Measurements from ENCODE around the gene EIF3F. TPM values are rescaled to one million over a fixed set of nuclear protein-coding genes. Genes with fewer than 3 reads are reported as not detected.

The EIF3F gene
- total RNA-seq, 2 experiments from 2014 or later: 212 to 222 TPM

DNA sequence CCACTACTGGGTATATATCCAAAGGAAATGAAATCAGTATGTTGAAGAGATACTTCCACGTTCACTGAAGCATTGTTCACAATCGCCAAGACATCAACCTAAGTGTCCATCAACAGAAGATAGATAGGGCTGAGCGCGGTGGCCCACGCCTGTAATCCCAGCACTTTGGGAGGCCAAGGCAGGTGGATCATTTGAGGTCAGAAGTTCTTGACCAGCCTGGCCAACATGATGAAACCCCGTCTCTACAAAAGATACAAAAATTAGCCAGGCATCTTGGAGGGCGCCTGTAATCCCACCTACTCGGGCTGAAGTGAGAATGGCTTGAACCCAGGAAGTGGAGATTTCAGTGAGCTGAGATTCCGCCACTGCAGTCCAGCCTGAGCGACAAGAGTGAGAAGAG lies 12.7 kb downstream of the EIF3F start:
- no peaks in the 10 kb centered on the region for H3K9me3 Mint-ChIP-seq (ENCODE audit: insufficient read depth)
- POLR2A ChIA-PET: no interaction called here

DNA sequence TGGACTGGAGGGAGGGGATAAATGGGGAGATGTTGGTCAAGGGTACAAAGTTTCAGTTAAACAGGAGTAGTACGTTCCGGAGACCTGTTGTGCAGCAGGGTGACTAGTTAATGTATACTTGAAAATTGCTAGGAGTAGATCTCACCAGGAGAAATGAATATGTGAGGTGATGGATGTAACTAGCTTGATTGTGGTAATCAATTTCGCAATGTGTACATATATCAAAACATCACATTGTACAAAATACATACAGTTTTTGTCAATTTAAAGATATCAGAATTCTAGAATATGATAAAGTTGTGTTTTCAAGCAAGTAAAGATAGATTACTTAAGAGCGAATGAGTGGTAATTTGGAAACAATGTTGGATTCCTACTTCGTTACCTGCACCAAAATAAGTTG lies 13.3 kb downstream of the EIF3F start:
- Mint-ChIP-seq H3K27ac (no peak overlapping the region), H3K4me3 (no peak overlapping the region)

More for the DNA sequence above, 12.7 kb downstream of the EIF3F start:
- H3K27me3 Mint-ChIP-seq (ENCODE audit: low read depth): no peaks in the 10 kb centered on the region
- CTCF ChIA-PET: interaction anchor here (1.0 to 1.1 kb wide), 2 partner anchors 13 kb away, joined by 3 to 4 read pairs; partner anchors contain the start of gene EIF3F
- no peak for DNase-seq
- H3K36me3 Mint-ChIP-seq (ENCODE audit: low read depth): peaks cover 38% of the 10 kb centered on the region
- H3K27ac Mint-ChIP-seq: no peak overlapping the region
- H3K4me1 Mint-ChIP-seq (ENCODE audit: low read depth): peaks cover 13% of the 10 kb centered on the region
- H3K4me3 Mint-ChIP-seq: no peak overlapping the region
- ATAC-seq: no peak

DNA sequence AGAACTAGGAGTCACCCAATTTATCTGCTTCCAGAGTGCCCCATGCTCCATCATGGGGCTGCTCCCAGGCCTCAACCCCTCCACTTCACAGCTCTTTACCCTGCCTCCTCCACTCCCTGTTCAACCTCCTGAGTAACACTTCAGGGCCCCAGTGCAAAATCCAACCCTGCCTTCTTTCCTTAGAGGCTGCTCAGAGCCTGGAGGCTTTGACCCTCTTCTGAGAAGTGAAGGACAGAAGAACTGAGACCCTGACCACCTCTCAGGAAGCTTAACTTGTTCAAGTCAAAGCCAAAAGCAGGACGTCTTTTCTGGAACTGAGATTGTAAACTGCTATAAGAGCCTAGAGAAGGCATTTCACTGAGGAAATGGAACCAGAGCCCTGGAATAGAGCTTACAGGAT lies 15.5 kb downstream of the EIF3F start:
- H3K9me3 Mint-ChIP-seq (ENCODE audit: insufficient read depth): no peaks in the 10 kb centered on the region
- H3K4me1 Mint-ChIP-seq (ENCODE audit: low read depth): no peaks in the 10 kb centered on the region
- POLR2A ChIA-PET: no interaction called here
- H3K27me3 Mint-ChIP-seq (ENCODE audit: low read depth): no peaks in the 10 kb centered on the region
- no peak for ATAC-seq
- CTCF ChIA-PET: interaction anchor here (1.2 kb wide), 1 partner anchor 96 kb away, joined by 8 read pairs; no protein-coding TSS in a partner anchor
- DNase-seq: no peak
- H3K36me3 Mint-ChIP-seq (ENCODE audit: low read depth): peaks cover 10% of the 10 kb centered on the region
- H3K4me3 Mint-ChIP-seq: no peak overlapping the region
- peak overlapping the region; percentile 5 for H3K27ac Mint-ChIP-seq

More for the DNA sequence above, 13.3 kb downstream of the EIF3F start:
- H3K36me3 Mint-ChIP-seq (ENCODE audit: low read depth): peaks cover 32% of the 10 kb centered on the region
- POLR2A ChIA-PET: no interaction called here
- peaks cover 7% of the 10 kb centered on the region for H3K4me1 Mint-ChIP-seq (ENCODE audit: low read depth)
- DNase-seq (no peak), ATAC-seq (no peak)
- no peaks in the 10 kb centered on the region for H3K27me3 Mint-ChIP-seq (ENCODE audit: low read depth)
- CTCF ChIA-PET: interaction anchor here (1.1 kb wide), 1 partner anchor 14 kb away, joined by 4 read pairs; the partner anchor contains the start of gene EIF3F
- H3K9me3 Mint-ChIP-seq (ENCODE audit: insufficient read depth): no peaks in the 10 kb centered on the region

DNA sequence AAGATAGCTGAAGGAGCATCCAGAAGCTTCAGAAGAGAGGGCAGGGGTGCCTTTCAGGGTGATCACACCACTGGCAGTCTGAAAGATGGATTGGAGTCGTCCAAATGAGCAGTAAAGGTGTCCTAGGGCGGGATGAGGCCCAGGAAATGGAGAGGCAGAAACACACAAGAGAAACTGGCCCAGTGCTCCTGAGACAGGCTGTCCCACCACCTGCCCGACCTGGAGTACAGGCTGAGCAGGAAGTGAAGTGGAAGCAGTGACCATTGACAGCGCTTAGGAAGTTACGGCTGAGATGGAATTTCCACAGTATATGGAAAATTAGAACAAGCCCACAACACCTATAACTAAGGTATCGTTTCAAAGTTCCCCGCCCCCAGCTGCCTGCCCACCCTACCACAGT lies 16.1 kb downstream of the EIF3F start:
- H3K36me3 Mint-ChIP-seq (ENCODE audit: low read depth): peaks cover 8% of the 10 kb centered on the region
- H3K9me3 Mint-ChIP-seq (ENCODE audit: insufficient read depth): no peaks in the 10 kb centered on the region
- H3K4me1 Mint-ChIP-seq (ENCODE audit: low read depth): no peaks in the 10 kb centered on the region
- no peaks in the 10 kb centered on the region for H3K27me3 Mint-ChIP-seq (ENCODE audit: low read depth)
- ChIA-PET CTCF (interaction anchor here (1.2 kb wide), 1 partner anchor 96 kb away, joined by 8 read pairs; no protein-coding TSS in a partner anchor), POLR2A (no interaction called here)
- DNase-seq (no peak), ATAC-seq (no peak)
- no peak overlapping the region for H3K27ac Mint-ChIP-seq
- no peak overlapping the region for H3K4me3 Mint-ChIP-seq

DNA sequence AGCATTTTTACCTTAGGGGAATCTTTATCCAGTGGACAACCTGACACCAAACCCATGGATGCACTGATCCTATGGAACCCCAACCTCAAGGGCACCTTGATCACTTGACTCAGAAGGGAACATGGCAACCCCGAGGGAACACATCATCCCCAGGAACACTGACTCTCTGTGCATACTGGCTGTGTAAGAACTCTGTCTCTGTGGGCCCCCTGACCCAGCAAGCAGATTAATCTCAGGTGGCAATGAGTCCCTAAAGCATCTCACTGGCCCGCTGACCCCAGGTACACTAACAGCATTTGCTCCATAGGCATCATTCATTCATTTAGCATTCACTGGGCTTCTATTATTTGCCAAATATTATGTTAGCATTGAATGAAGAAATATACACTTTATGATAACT lies 16.9 kb downstream of the EIF3F start:
- Mint-ChIP-seq H3K36me3 (ENCODE audit: low read depth) (peaks cover 5% of the 10 kb centered on the region), H3K27ac (no peak overlapping the region), H3K27me3 (ENCODE audit: low read depth) (no peaks in the 10 kb centered on the region), H3K4me3 (no peak overlapping the region), H3K9me3 (ENCODE audit: insufficient read depth) (no peaks in the 10 kb centered on the region), H3K4me1 (ENCODE audit: low read depth) (no peaks in the 10 kb centered on the region)
- POLR2A ChIA-PET: no interaction called here
- CTCF ChIA-PET: interaction anchor here (1.0 to 1.2 kb wide), 2 partner anchors 87 to 95 kb away, joined by 3 read pairs; no protein-coding TSS in a partner anchor
- ATAC-seq: no peak
- no peak for DNase-seq

DNA sequence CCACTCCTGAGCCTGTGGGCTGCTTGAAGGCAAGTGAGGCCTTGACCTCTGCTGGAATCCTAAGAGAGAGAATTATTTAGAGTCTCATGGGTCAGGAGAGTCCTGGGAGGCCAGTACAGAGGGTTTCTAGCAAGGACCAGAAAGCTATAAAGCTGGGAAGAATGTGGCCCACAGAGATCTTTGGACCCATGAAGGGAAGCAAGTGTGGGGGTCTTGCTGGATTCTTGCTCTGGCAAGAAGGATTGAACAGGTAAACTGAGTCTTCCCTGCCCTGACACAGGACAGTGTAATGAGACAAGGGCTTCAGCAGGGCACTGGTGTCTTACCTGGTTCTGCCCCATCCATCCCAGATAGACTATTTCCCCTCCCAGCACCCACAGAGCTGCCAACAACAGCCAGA lies 18.4 kb downstream of the EIF3F start:
- Mint-ChIP-seq H3K4me1 (ENCODE audit: low read depth) (no peaks in the 10 kb centered on the region), H3K27ac (no peak overlapping the region), H3K27me3 (ENCODE audit: low read depth) (no peaks in the 10 kb centered on the region), H3K36me3 (ENCODE audit: low read depth) (no peaks in the 10 kb centered on the region), H3K4me3 (no peak overlapping the region), H3K9me3 (ENCODE audit: insufficient read depth) (no peaks in the 10 kb centered on the region)
- ATAC-seq (no peak), DNase-seq (no peak)
- POLR2A ChIA-PET: interaction anchor here (0.6 to 1.4 kb wide), 2 partner anchors 9 to 94 kb away, joined by 3 to 5 read pairs; no protein-coding TSS in a partner anchor
- CTCF ChIA-PET: interaction anchor here (0.9 to 4.6 kb wide), 13 partner anchors 11 to 110 kb away, joined by 3 to 152 read pairs (median 5); partner anchors contain the start of gene EIF3F

DNA sequence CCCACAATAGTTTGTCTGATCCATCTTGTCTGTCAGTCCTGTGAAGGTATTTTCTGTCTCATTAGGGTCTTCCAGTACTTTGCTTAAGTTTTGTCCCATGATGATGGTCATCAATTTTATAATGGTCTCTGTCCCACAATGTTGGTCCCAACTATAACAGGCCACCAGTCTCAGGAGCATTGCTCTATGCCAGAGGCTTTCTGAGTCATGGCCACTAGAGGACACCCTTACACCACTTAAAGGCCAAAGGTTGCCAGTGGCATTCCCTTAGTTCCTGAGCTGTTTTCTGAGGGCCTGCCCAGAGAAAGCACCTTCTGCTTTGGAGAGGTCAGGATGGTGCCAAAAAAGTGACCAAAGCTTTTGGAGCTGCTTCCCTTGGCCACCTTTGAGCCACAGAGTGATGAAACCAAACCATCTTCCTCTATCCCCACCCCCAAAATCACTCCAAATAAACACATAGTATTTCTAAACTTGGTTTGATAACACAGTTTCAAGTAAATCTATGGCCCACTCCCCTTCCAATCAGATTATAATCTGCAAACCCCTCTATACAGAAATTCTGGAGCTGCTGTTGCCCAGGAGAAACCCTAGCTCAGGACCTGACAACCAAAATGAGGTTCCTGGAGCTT lies 19.3 kb downstream of the EIF3F start:
- no peaks in the 10 kb centered on the region for H3K9me3 Mint-ChIP-seq (ENCODE audit: insufficient read depth)
- no peaks in the 10 kb centered on the region for H3K27me3 Mint-ChIP-seq (ENCODE audit: low read depth)
- H3K27ac Mint-ChIP-seq: no peak overlapping the region
- ChIA-PET POLR2A (interaction anchor here (1.3 to 1.4 kb wide), 2 partner anchors 55 to 93 kb away, joined by 3 to 5 read pairs; no protein-coding TSS in a partner anchor), CTCF (interaction anchor here (0.8 to 4.6 kb wide), 20 partner anchors 10 to 257 kb away, joined by 3 to 152 read pairs (median 5); partner anchors contain the start of genes EIF3F and LMO1)
- H3K4me3 Mint-ChIP-seq: no peak overlapping the region
- no peaks in the 10 kb centered on the region for H3K4me1 Mint-ChIP-seq (ENCODE audit: low read depth)
- ATAC-seq (peak; percentile 66), DNase-seq (peak; percentile 49)
- no peaks in the 10 kb centered on the region for H3K36me3 Mint-ChIP-seq (ENCODE audit: low read depth)

DNA sequence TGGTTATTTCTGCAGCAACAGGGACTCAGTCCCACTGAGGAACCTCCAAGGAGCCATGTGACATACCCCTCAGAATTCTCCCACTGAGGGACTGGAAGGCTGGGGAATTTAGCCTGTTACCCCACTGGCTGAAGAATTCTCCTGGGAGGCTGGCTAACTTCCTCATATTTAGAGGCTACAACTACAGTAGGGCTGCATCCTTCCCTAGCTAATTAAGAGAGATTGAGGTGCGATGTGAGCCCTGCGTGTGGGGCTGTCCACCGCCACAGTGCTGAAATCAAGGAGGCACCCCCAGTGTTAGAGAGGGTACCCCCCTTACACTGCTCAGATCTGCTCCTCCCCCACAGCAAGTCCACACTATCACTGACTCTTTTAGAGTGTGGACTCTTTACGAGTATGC lies 21.1 kb downstream of the EIF3F start:
- ChIA-PET POLR2A (no interaction called here), CTCF (interaction anchor here (4.6 kb wide), 1 partner anchor 86 kb away, joined by 152 read pairs; no protein-coding TSS in a partner anchor)
- no peaks in the 10 kb centered on the region for H3K36me3 Mint-ChIP-seq (ENCODE audit: low read depth)
- ATAC-seq: no peak
- DNase-seq: no peak
- no peaks in the 10 kb centered on the region for H3K27me3 Mint-ChIP-seq (ENCODE audit: low read depth)
- H3K4me1 Mint-ChIP-seq (ENCODE audit: low read depth): no peaks in the 10 kb centered on the region
- H3K4me3 Mint-ChIP-seq: no peak overlapping the region
- H3K27ac Mint-ChIP-seq: no peak overlapping the region
- H3K9me3 Mint-ChIP-seq (ENCODE audit: insufficient read depth): no peaks in the 10 kb centered on the region

DNA sequence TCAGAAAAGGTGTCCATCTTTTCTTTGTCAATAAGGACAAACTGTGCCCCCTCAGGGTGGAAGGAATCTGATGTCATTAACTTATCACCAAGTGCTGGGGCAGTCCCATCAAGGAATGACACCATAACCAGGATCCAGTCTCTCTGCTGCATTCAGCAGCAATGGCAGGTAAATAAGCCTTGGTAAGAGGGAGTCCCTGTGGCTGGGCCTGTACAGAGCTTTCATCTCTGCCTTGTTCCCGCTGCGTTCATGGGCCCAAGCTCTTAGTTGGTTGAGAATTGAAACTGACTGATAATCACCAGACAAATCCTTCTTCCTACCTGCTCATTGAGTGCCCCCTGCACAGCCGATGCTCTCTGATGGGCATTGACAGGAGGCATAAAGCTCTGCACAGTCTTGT lies 22.7 kb downstream of the EIF3F start:
- POLR2A ChIA-PET: no interaction called here
- Mint-ChIP-seq H3K27ac (no peak overlapping the region), H3K4me3 (no peak overlapping the region), H3K27me3 (ENCODE audit: low read depth) (peaks cover 3% of the 10 kb centered on the region), H3K4me1 (ENCODE audit: low read depth) (no peaks in the 10 kb centered on the region), H3K36me3 (ENCODE audit: low read depth) (no peaks in the 10 kb centered on the region), H3K9me3 (ENCODE audit: insufficient read depth) (no peaks in the 10 kb centered on the region)
- DNase-seq: no peak
- ATAC-seq: no peak
- CTCF ChIA-PET: interaction anchor here (1.7 to 4.6 kb wide), 2 partner anchors 23 to 85 kb away, joined by 8 to 152 read pairs; partner anchors contain the start of gene EIF3F

DNA sequence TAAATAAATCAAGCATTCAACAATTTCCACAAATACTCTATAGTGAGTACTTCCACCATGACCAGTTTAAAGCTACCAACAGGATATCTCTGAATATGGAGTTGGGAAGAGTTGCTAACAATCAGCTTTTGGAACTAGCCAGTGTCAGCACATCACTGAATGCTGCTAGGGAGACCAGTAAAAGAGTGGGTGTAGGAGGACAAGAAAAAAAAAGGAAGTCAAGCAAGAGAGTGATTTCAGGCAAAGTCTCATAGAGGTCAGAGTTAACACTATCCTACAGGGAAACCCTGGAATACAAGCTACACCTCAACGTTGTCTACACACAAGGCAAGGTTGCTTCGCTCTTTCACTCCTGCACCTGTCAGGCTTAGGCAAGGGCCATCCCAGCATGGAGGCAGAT lies 24.2 kb downstream of the EIF3F start:
- Mint-ChIP-seq H3K27ac (no peak overlapping the region), H3K36me3 (ENCODE audit: low read depth) (no peaks in the 10 kb centered on the region), H3K4me3 (no peak overlapping the region), H3K27me3 (ENCODE audit: low read depth) (peaks cover 11% of the 10 kb centered on the region), H3K4me1 (ENCODE audit: low read depth) (no peaks in the 10 kb centered on the region), H3K9me3 (ENCODE audit: insufficient read depth) (no peaks in the 10 kb centered on the region)
- ChIA-PET CTCF (interaction anchor here (1.7 to 1.8 kb wide), 2 partner anchors 22 to 88 kb away, joined by 6 read pairs; no protein-coding TSS in a partner anchor), POLR2A (no interaction called here)
- DNase-seq (no peak), ATAC-seq (no peak)

DNA sequence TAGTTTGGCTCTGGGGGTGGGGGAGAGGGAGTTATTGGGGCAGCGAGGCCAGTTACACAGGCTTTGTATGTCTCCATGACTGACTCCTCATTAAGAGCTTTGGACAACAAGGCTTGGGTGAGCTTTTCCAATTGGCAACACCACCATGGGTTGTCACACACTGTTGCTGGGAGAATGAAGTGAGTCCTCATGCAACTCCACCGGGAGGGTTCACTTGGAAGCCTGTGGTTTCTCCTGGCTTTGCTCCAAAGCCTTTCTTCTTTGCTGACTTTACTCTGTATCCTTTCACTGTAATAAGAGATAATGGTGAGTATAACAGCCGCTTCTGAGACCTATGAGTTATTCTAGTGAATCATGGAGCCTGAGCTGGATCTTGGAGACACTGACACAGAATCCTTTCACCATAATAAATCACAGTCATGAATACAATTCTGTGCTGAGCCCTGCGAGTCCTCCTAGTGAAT lies 24.9 kb downstream of the EIF3F start:
- Mint-ChIP-seq H3K36me3 (ENCODE audit: low read depth) (no peaks in the 10 kb centered on the region), H3K4me3 (no peak overlapping the region), H3K27ac (no peak overlapping the region), H3K27me3 (ENCODE audit: low read depth) (peaks cover 17% of the 10 kb centered on the region), H3K4me1 (ENCODE audit: low read depth) (no peaks in the 10 kb centered on the region), H3K9me3 (ENCODE audit: insufficient read depth) (no peaks in the 10 kb centered on the region)
- DNase-seq (no peak), ATAC-seq (no peak)
- ChIA-PET CTCF (interaction anchor here (0.6 to 1.8 kb wide), 3 partner anchors 21 to 88 kb away, joined by 3 to 6 read pairs (median 6); no protein-coding TSS in a partner anchor), POLR2A (no interaction called here)

DNA sequence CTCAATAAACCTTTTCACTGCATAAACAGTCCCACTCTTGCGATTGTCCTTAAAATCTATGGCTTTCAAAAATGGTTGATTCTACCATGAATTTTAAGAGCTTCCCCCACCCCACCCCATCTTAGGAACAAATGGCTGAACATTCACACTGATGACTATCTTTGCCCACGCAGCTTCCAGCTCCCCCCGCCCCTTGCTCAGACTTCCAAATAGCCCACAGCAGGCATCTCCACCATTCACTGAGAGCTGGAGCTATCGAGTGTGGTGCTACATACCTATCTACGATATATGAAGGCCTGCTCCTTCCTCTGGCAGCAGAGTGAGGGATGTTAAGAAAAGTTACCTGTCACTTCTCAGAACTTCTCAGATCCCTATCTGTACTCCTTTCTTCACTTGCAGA lies 26.7 kb downstream of the EIF3F start:
- no peak overlapping the region for H3K27ac Mint-ChIP-seq
- ATAC-seq: no peak
- CTCF ChIA-PET: interaction anchor here (1.0 kb wide), 1 partner anchor 85 kb away, joined by 3 read pairs; no protein-coding TSS in a partner anchor

More for the DNA sequence above, 26.7 kb downstream of the EIF3F start:
- Mint-ChIP-seq H3K27me3 (ENCODE audit: low read depth) (peaks cover 34% of the 10 kb centered on the region), H3K4me1 (ENCODE audit: low read depth) (peaks cover 5% of the 10 kb centered on the region), H3K9me3 (ENCODE audit: insufficient read depth) (no peaks in the 10 kb centered on the region), H3K4me3 (no peak overlapping the region), H3K36me3 (ENCODE audit: low read depth) (no peaks in the 10 kb centered on the region)
- DNase-seq: no peak
- POLR2A ChIA-PET: no interaction called here

Data from activated CD8-positive, alpha-beta T cell treated with anti-CD3 and anti-CD28 coated beads, Interleukin-2, amount 10 ng/mL, durations not matched to agents 7 days and 5 days (primary cell).